Esophagus muscularis mucosa (tissue), 4 donors: ENCODE data around the gene MUC4. TPM values are rescaled to one million over a fixed set of nuclear protein-coding genes. Genes with fewer than 3 reads are reported as not detected.
"Not testable (repeated sequence)": the region's sequence is repeated elsewhere in the genome, so short reads cannot be mapped to it uniquely, and the experiment has no call there.

Experiments
- DNase-seq: peaks from one replicate; pipeline ENCODE4 v3.0.0-alpha.2; 2017; ENCODE audit errors: extremely low spot score
- H3K27ac ChIP-seq, 4 donors: fragments of 200-600 bp; sonication (generic); replicated peaks in 1 of 4; 1 replicate in 3 of 4; 2 replicates in 1 of 4; pipeline ENCODE4 v1.5.1; 2016 to 2019; ENCODE audit warnings: mild to moderate bottlenecking in 1 of 4
- H3K27me3 ChIP-seq, 4 donors: fragments of 200-600 bp; sonication (generic); one replicate each; pipeline versions ENCODE4 v1.5.1 to v1.6.0; 2016 to 2019
- H3K36me3 ChIP-seq, 4 donors: fragments of 200-600 bp; sonication (generic); one replicate each; pipeline ENCODE4 v1.5.1; 2016 to 2019
- H3K4me1 ChIP-seq, 4 donors: fragments of 200-600 bp; sonication (generic); one replicate each; pipeline ENCODE4 v1.5.1; 2016 to 2019
- H3K4me3 ChIP-seq, 4 donors: fragments of 200-600 bp; sonication (generic); 1 replicate in 2 of 4; 2 replicates in 2 of 4; pipeline ENCODE4 v1.5.1; 2016 to 2019; ENCODE audit warnings: mild to moderate bottlenecking in 4 of 4, moderate library complexity in 1 of 4
- H3K9me3 ChIP-seq, 4 donors: fragments of 200-600 bp; sonication (generic); 1 replicate in 3 of 4; 2 replicates in 1 of 4; pipeline ENCODE4 v1.5.1; 2016 to 2019
- CTCF ChIP-seq, 3 experiments: fragments of 200-600 bp in 2 of 3; fragments of 450-650 bp in 1 of 3; sonication (generic) in 2 of 3; IDR thresholded peaks; one replicate each; pipeline ENCODE4 v1.5.1; 2017 to 2019; ENCODE audit warnings: antibody characterized with exemption in 3 of 3, mild to moderate bottlenecking in 2 of 3, moderate library complexity in 1 of 3
- EP300 ChIP-seq: sonication (generic); formaldehyde crosslinking; IDR thresholded peaks from one replicate; pipeline ENCODE4 v1.6.1; 2017; ENCODE audit warnings: antibody characterized with exemption
- POLR2A ChIP-seq: fragments of 450-650 bp; IDR thresholded peaks from one replicate; pipeline ENCODE4 v1.6.1; 2017; ENCODE audit warnings: antibody characterized with exemption, moderate library complexity, mild to moderate bottlenecking, low read depth
- POLR2AphosphoS5 ChIP-seq, 2 donors: sonication (generic); formaldehyde crosslinking; IDR thresholded peaks; one replicate each; pipeline ENCODE4 v1.6.1; 2017; ENCODE audit warnings: antibody characterized with exemption in 2 of 2
- WGBS: methylation state at CpG from one replicate; pipeline ENCODE4 v1.1.5; 2018; 5-methylcytosine and 5-hydroxymethylcytosine counted together
- intact Hi-C: fragments of 100-400 bp; cut with DNase I; formaldehyde crosslinking; loops from one replicate; pipeline ENCODE4 v1.15.1; 2023
- total RNA-seq, 4 donors: library from RNA; depleted of rRNA; stranded (reverse); fragments of >200 nt; gene quantifications; one replicate each; pipeline versions ENCODE4 v1.1.0 to v1.2.1, GENCODE V29; 2016

The MUC4 gene
- total RNA-seq, 4 donors from 2014 or later: 0.19 to 0.63 (median 0.42) TPM; not detected in 1

- DNase-seq, intact Hi-C loops, H3K36me3 ChIP-seq, H3K27ac ChIP-seq, H3K4me3 ChIP-seq, H3K9me3 ChIP-seq, H3K4me1 ChIP-seq: not testable (repeated sequence)
- H3K27me3 ChIP-seq: peaks cover 0 to 25% (median 0%) of the 10 kb centered on the region in 4 donors
- 82% methylated on average over 12 of the region's 12 CpGs for WGBS
Observed at GRCh38 chr3:195781236-195781635, 30.5 kb downstream of the MUC4 start.

GRCh38 chr3:195777975-195778374 is 33.8 kb downstream of the MUC4 start:
- no peak for DNase-seq
- Histone ChIP-seq H3K9me3 (no peaks in the 10 kb centered on the region), H3K4me3 (no peak overlapping the region), H3K36me3 (no peaks in the 10 kb centered on the region), H3K27ac (no peak overlapping the region), H3K4me1 (no peaks in the 10 kb centered on the region), H3K27me3 (peaks cover 0 to 10% (median 0%) of the 10 kb centered on the region in 4 donors)
- TF ChIP-seq EP300 (no peak), POLR2AphosphoS5 (IDR thresholded peaks at IDR 0.05) (no peak), CTCF (IDR thresholded peaks at IDR 0.05) (no peak), POLR2A (no peak)
- 82% methylated on average over 11 of the region's 11 CpGs for WGBS
- intact Hi-C loops: no loop called here

- H3K27me3 ChIP-seq: peaks cover 0 to 16% (median 0%) of the 10 kb centered on the region in 4 donors
- no peak overlapping the region for H3K27ac ChIP-seq
- no peaks in the 10 kb centered on the region for H3K36me3 ChIP-seq
- no peak for DNase-seq
- TF ChIP-seq POLR2A: no peak
- peak; percentile 31 to 65 (median 37) for TF ChIP-seq CTCF (IDR thresholded peaks at IDR 0.05)
- no peak for TF ChIP-seq POLR2AphosphoS5 (IDR thresholded peaks at IDR 0.05)
- no peak for TF ChIP-seq EP300
- H3K4me3 ChIP-seq: no peak overlapping the region
- no peaks in the 10 kb centered on the region for H3K9me3 ChIP-seq
- 44% methylated on average over 13 of the region's 13 CpGs for WGBS
- H3K4me1 ChIP-seq: no peaks in the 10 kb centered on the region
- intact Hi-C loops: no loop called here
Observed at GRCh38 chr3:195774917-195775316, 36.8 kb downstream of the MUC4 start.

GRCh38 chr3:195773956-195774537 is 37.7 kb downstream of the MUC4 start:
- Histone ChIP-seq H3K36me3 (no peaks in the 10 kb centered on the region), H3K27ac (no peak overlapping the region), H3K4me3 (no peak overlapping the region), H3K9me3 (no peaks in the 10 kb centered on the region), H3K27me3 (peaks cover 0 to 17% (median 0%) of the 10 kb centered on the region in 4 donors), H3K4me1 (no peaks in the 10 kb centered on the region)
- no peak for DNase-seq
- intact Hi-C loops: no loop called here
- no peak for TF ChIP-seq POLR2A
- TF ChIP-seq CTCF (IDR thresholded peaks at IDR 0.05): no peak
- TF ChIP-seq POLR2AphosphoS5 (IDR thresholded peaks at IDR 0.05): no peak
- TF ChIP-seq EP300: no peak
- 86% methylated on average over 21 of the region's 23 CpGs for WGBS

- no peak for DNase-seq
Observed at GRCh38 chr3:195771646-195772300, 40.0 kb downstream of the MUC4 start.

GRCh38 chr3:195770841-195771645 is 40.7 kb downstream of the MUC4 start:
- H3K9me3 ChIP-seq, DNase-seq, intact Hi-C loops, H3K4me3 ChIP-seq, H3K36me3 ChIP-seq, H3K27ac ChIP-seq, H3K4me1 ChIP-seq: not testable (repeated sequence)
- 88% methylated on average over 15 of the region's 28 CpGs for WGBS
- peaks cover 0 to 14% (median 0%) of the 10 kb centered on the region in 4 donors for H3K27me3 ChIP-seq

More at GRCh38 chr3:195771646-195772300, 40.0 kb downstream of the MUC4 start:
- no peaks in the 10 kb centered on the region for H3K36me3 ChIP-seq
- H3K27ac ChIP-seq: no peak overlapping the region
- H3K9me3 ChIP-seq: no peaks in the 10 kb centered on the region
- no peak overlapping the region for H3K4me3 ChIP-seq
- H3K4me1 ChIP-seq: no peaks in the 10 kb centered on the region
- intact Hi-C loops: no loop called here
- 94% methylated on average over 11 of the region's 14 CpGs for WGBS
- no peak for TF ChIP-seq POLR2AphosphoS5 (IDR thresholded peaks at IDR 0.05)
- TF ChIP-seq CTCF (IDR thresholded peaks at IDR 0.05): no peak
- no peak for TF ChIP-seq POLR2A
- TF ChIP-seq EP300: no peak
- H3K27me3 ChIP-seq: peaks cover 0 to 7% (median 0%) of the 10 kb centered on the region in 4 donors
